ENCODE results near the gene SGPP1.

GRCh38 chr14:63663428-63664341 is 64.2 kb downstream of the SGPP1 start:
- no peak for TF ChIP-seq CTCF (tag by site-specific recombination; IDR thresholded peaks at IDR 0.05)
- no peak for TF ChIP-seq SP2 (tag by site-specific recombination; IDR thresholded peaks at IDR 0.05)
- TF ChIP-seq ZFP3 (tag by site-specific recombination; IDR thresholded peaks at IDR 0.05; ENCODE audit: low read depth), result no peak
- TF ChIP-seq ZNF776 (tag by site-specific recombination; IDR thresholded peaks at IDR 0.05; ENCODE audit: borderline replicate concordance), result no peak
- TF ChIP-seq ZSCAN5A (tag by site-specific recombination; IDR thresholded peaks at IDR 0.05), result no peak
- TF ChIP-seq ZNF837 (tag by site-specific recombination; IDR thresholded peaks at IDR 0.05), result no peak
- no peak for TF ChIP-seq ZNF792 (tag by site-specific recombination; IDR thresholded peaks at IDR 0.05)
- TF ChIP-seq YY1 (tag by site-specific recombination; IDR thresholded peaks at IDR 0.05), result no peak
- TF ChIP-seq ZBTB11 (tag by site-specific recombination; conservative IDR thresholded peaks at IDR 0.05; ENCODE audit: low read depth), result no peak

All from HEK293 (cell line).